D721Med (cell line): Measurements from ENCODE around the gene ROBO1.
A peak's percentile ranks its signal among the peaks of the same experiment; 100 is the strongest.

ENCODE experiments used
- DNase-seq: peaks from one replicate; pipeline ENCODE4 v3.0.0; 2011; ENCODE audit warnings: low spot score; ENCODE audit not compliant: insufficient read length
- FAIRE-seq: peaks from 2 replicates; lab custom pipeline; 2011; peaks lifted over from hg19 to GRCh38; lab: Jason Lieb, UNC
- CTCF ChIP-seq: IDR thresholded peaks from 2 replicates; pipeline ENCODE4 v1.5.1; 2012; ENCODE audit warnings: mild to moderate bottlenecking, control low read depth; ENCODE audit not compliant: insufficient read depth; ENCODE audit errors: missing control alignments

The ROBO1 gene

GRCh38 chr3:78917536-78917935 is 850.3 kb downstream of the ROBO1 start:
- TF ChIP-seq CTCF = no peak
- DNase-seq (no peak), FAIRE-seq (peak; percentile 95)

GRCh38 chr3:78913711-78914110 is 854.1 kb downstream of the ROBO1 start:
- DNase-seq (no peak), FAIRE-seq (peak; percentile 32)
- TF ChIP-seq CTCF = no peak

DNA sequence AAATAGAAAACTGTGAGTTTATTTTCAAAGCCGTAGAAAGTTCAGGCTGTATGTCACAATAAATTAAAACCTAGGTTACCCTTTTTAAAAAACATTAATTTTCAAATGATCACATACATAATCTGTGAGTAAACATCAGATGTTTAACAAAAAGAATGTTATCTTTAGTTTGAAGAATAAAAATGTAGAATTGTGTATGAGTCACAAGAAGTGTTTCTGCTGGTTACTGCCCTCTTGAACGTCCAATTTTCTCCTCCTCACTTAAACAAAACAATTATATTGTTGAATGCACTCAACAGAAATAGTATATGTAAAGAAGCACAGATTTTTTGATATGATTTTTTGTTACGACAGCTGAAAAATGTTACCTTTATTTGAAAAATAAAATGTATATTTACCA is 855.1 kb downstream of the ROBO1 start:
- no peak for DNase-seq
- FAIRE-seq = peak; percentile 6

DNA sequence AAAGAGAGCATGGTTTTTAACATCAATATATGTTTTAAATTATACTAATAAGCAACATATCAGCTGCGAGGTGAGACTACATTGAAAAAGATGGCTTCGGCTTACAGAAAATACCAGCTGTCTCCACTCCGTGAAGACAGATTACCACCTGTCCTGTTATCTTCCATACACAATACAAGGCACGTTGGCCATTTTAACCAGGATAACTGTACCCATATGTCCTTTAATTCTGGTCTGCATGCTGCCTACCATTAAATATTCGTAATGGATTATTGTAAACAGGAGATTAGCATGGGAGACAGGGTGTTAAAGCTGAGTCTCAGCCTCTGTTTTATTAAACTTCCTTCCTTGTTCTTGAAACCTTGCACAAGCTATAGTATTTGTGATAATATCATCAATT is 855.5 kb downstream of the ROBO1 start:
- TF ChIP-seq CTCF = no peak
- FAIRE-seq (peak; percentile 98), DNase-seq (no peak)

More for the DNA sequence above, 855.1 kb downstream of the ROBO1 start:
- TF ChIP-seq CTCF = no peak

DNA sequence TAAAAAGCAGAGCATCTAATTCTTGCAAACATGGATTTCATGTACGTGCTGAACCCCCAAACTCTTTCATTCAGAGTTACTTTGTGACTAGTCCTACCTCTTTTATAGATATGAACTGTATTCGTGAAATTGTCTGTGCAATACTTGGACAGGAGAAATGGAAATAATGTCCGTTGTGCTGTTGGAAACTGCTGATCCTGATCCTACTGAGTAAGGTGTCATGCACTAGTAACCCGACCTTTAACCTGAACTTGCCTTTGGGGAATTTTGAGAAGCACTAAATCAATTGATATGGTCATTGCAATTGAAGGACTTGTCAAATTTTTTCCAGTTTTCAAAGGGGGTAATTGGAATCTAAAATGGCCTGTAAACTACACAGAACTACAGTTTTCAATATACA is 856.4 kb downstream of the ROBO1 start:
- TF ChIP-seq CTCF = no peak
- no peak for FAIRE-seq
- no peak for DNase-seq

DNA sequence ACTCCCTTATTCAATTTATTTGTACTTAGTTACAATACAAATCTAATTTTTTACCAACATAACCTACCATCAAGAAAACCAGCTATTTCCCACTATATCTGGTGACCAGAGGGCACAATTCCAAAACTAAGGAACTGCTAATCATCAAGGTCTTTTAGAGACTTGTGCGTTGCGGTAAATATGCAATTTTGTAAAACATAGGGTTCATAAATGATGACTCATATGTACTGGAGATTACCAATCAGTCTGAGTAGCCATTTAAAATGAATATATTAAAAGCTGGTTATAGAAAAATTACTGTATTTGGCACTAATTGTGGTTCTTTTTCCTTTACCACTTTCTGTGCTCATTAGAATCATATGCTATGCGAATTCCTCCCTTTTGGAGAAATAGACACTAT is 859.6 kb downstream of the ROBO1 start:
- no peak for TF ChIP-seq CTCF
- DNase-seq (no peak), FAIRE-seq (peak; percentile 61)

GRCh38 chr3:78907367-78907766 is 860.4 kb downstream of the ROBO1 start:
- FAIRE-seq (no peak), DNase-seq (no peak)
- TF ChIP-seq CTCF = no peak
